ENCODE results near the gene CCDC12. TPM values are rescaled to one million over a fixed set of nuclear protein-coding genes. Genes with fewer than 3 reads are reported as not detected.

CCDC12 gene
- total and polyA plus RNA-seq, 2 of the 13 experiments (the other 11 are each of a cell fraction or from before 2014, with no cell fraction given): 30.1 to 49.5 TPM

GRCh38 chr3:46978985-46979944, 2.7 kb upstream of the CCDC12 start, which contains the start of gene NBEAL2 (continued):
- TF ChIP-seq RORA (CRISPR knock-in tag; IDR thresholded peaks at IDR 0.05): no peak
- 0 out of 2 replicates have a peak, but pooled peaks have one; percentile 4 for TF ChIP-seq SP140L (CRISPR knock-in tag; IDR thresholded peaks at IDR 0.05; ENCODE audit: borderline replicate concordance)
- peak; percentile 17; the same call in 1 of the 2 replicates for TF ChIP-seq GATA4 (IDR thresholded peaks at IDR 0.05; ENCODE audit: borderline replicate concordance, low read depth)
- 0 out of 2 replicates have a peak, but pooled peaks have one; percentile 52 for TF ChIP-seq ARNTL (CRISPR knock-in tag; IDR thresholded peaks at IDR 0.05)
- peak; percentile 73; the same call in 1 of the 2 replicates for TF ChIP-seq IRF9 (CRISPR knock-in tag; IDR thresholded peaks at IDR 0.05; ENCODE audit: borderline replicate concordance)
- no peak for TF ChIP-seq PPARG (CRISPR knock-in tag; conservative IDR thresholded peaks at IDR 0.05)
- 0 out of 2 replicates have a peak, but pooled peaks have one; percentile 19 for TF ChIP-seq SMAD3 (CRISPR knock-in tag; IDR thresholded peaks at IDR 0.05)
- TF ChIP-seq, protein P1, sequence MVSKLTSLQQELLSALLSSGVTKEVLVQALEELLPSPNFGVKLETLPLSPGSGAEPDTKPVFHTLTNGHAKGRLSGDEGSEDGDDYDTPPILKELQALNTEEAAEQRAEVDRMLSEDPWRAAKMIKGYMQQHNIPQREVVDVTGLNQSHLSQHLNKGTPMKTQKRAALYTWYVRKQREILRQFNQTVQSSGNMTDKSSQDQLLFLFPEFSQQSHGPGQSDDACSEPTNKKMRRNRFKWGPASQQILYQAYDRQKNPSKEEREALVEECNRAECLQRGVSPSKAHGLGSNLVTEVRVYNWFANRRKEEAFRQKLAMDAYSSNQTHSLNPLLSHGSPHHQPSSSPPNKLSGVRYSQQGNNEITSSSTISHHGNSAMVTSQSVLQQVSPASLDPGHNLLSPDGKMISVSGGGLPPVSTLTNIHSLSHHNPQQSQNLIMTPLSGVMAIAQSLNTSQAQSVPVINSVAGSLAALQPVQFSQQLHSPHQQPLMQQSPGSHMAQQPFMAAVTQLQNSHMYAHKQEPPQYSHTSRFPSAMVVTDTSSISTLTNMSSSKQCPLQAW (CRISPR knock-in tag; IDR thresholded peaks at IDR 0.05): peak; percentile 84
- TF ChIP-seq ZBTB7B (CRISPR knock-in tag; IDR thresholded peaks at IDR 0.05): no peak; the same call in 1 of the 2 replicates
- TF ChIP-seq TBP (CRISPR knock-in tag; IDR thresholded peaks at IDR 0.05): no peak
- TF ChIP-seq PHF20 (CRISPR knock-in tag; IDR thresholded peaks at IDR 0.05): no peak
- 0 out of 2 replicates have a peak, but pooled peaks have one; percentile 36 for TF ChIP-seq BCL3 (CRISPR knock-in tag; IDR thresholded peaks at IDR 0.05)
- 0 out of 3 replicates have a peak, but pooled peaks have one; percentile 14 for TF ChIP-seq MXI1 (IDR thresholded peaks at IDR 0.05; ENCODE audit: borderline replicate concordance, low read depth, low read length)
- TF ChIP-seq AKAP8 (CRISPR knock-in tag; IDR thresholded peaks at IDR 0.05): no peak
- peak; percentile 70 for TF ChIP-seq THAP11 (CRISPR knock-in tag; IDR thresholded peaks at IDR 0.05)
- TF ChIP-seq, protein P2, sequence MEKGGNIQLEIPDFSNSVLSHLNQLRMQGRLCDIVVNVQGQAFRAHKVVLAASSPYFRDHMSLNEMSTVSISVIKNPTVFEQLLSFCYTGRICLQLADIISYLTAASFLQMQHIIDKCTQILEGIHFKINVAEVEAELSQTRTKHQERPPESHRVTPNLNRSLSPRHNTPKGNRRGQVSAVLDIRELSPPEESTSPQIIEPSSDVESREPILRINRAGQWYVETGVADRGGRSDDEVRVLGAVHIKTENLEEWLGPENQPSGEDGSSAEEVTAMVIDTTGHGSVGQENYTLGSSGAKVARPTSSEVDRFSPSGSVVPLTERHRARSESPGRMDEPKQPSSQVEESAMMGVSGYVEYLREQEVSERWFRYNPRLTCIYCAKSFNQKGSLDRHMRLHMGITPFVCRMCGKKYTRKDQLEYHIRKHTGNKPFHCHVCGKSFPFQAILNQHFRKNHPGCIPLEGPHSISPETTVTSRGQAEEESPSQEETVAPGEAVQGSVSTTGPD (CRISPR knock-in tag; IDR thresholded peaks at IDR 0.05): no peak
- TF ChIP-seq, protein P3, sequence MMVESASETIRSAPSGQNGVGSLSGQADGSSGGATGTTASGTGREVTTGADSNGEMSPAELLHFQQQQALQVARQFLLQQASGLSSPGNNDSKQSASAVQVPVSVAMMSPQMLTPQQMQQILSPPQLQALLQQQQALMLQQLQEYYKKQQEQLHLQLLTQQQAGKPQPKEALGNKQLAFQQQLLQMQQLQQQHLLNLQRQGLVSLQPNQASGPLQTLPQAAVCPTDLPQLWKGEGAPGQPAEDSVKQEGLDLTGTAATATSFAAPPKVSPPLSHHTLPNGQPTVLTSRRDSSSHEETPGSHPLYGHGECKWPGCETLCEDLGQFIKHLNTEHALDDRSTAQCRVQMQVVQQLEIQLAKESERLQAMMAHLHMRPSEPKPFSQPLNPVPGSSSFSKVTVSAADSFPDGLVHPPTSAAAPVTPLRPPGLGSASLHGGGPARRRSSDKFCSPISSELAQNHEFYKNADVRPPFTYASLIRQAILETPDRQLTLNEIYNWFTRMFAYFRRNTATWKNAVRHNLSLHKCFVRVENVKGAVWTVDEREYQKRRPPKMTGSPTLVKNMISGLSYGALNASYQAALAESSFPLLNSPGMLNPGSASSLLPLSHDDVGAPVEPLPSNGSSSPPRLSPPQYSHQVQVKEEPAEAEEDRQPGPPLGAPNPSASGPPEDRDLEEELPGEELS (CRISPR knock-in tag; IDR thresholded peaks at IDR 0.05): no peak; the same call in 1 of the 2 replicates
- no peak for TF ChIP-seq TIGD3 (CRISPR knock-in tag; IDR thresholded peaks at IDR 0.05; ENCODE audit: borderline replicate concordance)
